SK-N-SH treated with all-trans-retinoic acid at 6 μM for 48 hours (cell line): Measurements from ENCODE around the gene ESPNL.

Experiments
- ARNTL ChIP-seq: fragments of 450-650 bp; formaldehyde crosslinking; IDR thresholded peaks from 2 replicates; pipeline ENCODE4 v1.5.0; 2020; ENCODE audit warnings: low read depth, mild to moderate bottlenecking, moderate library complexity, borderline replicate concordance
- ESRRG ChIP-seq: fragments of 250-450 bp; sonication (Bioruptor Pico); IDR thresholded peaks from 2 replicates; pipeline ENCODE4 v1.6.1; 2021; ENCODE audit warnings: mild to moderate bottlenecking
- ISL1 ChIP-seq: fragments of 250-450 bp; sonication (Bioruptor Pico); IDR thresholded peaks from 2 replicates; pipeline ENCODE4 v2.1.2; 2022; ENCODE audit warnings: mild to moderate bottlenecking, moderate library complexity
- PPARA ChIP-seq: fragments of 250-450 bp; sonication (Bioruptor Pico); IDR thresholded peaks from 2 replicates; pipeline ENCODE4 v1.5.0; 2020; ENCODE audit warnings: mild to moderate bottlenecking, borderline replicate concordance
- RARB ChIP-seq: fragments of 250-450 bp; sonication (Bioruptor Pico); IDR thresholded peaks from 2 replicates; pipeline ENCODE4 v1.8.0; 2021; ENCODE audit warnings: mild to moderate bottlenecking, moderate library complexity
- SNAI2 ChIP-seq: fragments of 250-450 bp; sonication (Bioruptor Pico); IDR thresholded peaks from 2 replicates; pipeline ENCODE4 v1.5.0; 2020; ENCODE audit warnings: mild to moderate bottlenecking, moderate library complexity
- TCF4 ChIP-seq: fragments of 250-450 bp; sonication (Bioruptor Pico); IDR thresholded peaks from 2 replicates; pipeline ENCODE4 v1.8.0; 2021; ENCODE audit warnings: mild to moderate bottlenecking, moderate library complexity, borderline replicate concordance
- ZC3H10 ChIP-seq: fragments of 250-450 bp; sonication (Bioruptor Pico); IDR thresholded peaks from 2 replicates; pipeline ENCODE4 v1.5.1; 2021; ENCODE audit warnings: mild to moderate bottlenecking, moderate library complexity
- ZNF565 ChIP-seq: fragments of 450-650 bp; formaldehyde crosslinking; conservative IDR thresholded peaks from 2 replicates; pipeline ENCODE4 v1.5.0; 2020; ENCODE audit warnings: low read depth, mild to moderate bottlenecking, moderate library complexity
- ZNF70 ChIP-seq: fragments of 450-650 bp; formaldehyde crosslinking; IDR thresholded peaks from 2 replicates; pipeline ENCODE4 v1.5.0; 2020; ENCODE audit warnings: mild to moderate bottlenecking, moderate library complexity
- ZNF8 ChIP-seq: fragments of 450-650 bp; formaldehyde crosslinking; IDR thresholded peaks from 2 replicates; pipeline ENCODE4 v1.5.0; 2020; ENCODE audit warnings: mild to moderate bottlenecking, moderate library complexity
- TF ChIP-seq, protein P1 (sequence below): fragments of 250-450 bp; sonication (Bioruptor Pico); IDR thresholded peaks from 2 replicates; pipeline ENCODE4 v1.5.1; 2021; ENCODE audit warnings: mild to moderate bottlenecking, moderate library complexity

DNA sequence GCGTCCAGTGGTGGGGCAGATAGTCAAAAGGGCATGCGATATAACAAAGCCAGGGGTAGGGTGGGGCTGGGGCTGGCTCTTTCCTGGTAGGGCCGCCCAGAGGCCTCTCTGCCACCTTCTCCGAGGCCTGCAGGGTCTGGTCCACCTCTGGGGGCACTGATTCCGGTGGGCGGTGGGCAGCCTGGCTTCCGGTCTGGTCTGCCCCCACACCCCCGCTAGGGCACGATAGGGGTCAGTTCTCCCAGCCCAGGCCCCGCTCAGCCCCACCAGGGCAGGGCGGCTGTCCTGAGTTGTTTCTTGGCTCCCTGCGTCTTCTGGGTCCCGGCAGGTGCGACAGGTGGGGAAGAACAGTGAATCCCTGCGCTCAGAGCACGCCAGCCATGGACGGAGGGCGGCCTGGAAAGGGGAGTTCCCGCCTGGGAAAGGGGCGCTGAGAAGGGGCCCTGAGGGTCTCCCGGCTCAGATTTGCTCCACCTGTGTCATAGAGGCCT, 57.9 kb downstream of the ESPNL start:
- TF ChIP-seq SNAI2 (CRISPR knock-in tag) (no peak), ISL1 (no peak), PPARA (CRISPR knock-in tag) (no peak), ZNF70 (no peak), RARB (no peak), ARNTL (CRISPR knock-in tag) (no peak), ZNF565 (CRISPR knock-in tag) (no peak), ESRRG (CRISPR knock-in tag) (no peak), ZC3H10 (no peak), ZNF8 (CRISPR knock-in tag) (no peak), TCF4 (no peak)
- TF ChIP-seq, protein P1, sequence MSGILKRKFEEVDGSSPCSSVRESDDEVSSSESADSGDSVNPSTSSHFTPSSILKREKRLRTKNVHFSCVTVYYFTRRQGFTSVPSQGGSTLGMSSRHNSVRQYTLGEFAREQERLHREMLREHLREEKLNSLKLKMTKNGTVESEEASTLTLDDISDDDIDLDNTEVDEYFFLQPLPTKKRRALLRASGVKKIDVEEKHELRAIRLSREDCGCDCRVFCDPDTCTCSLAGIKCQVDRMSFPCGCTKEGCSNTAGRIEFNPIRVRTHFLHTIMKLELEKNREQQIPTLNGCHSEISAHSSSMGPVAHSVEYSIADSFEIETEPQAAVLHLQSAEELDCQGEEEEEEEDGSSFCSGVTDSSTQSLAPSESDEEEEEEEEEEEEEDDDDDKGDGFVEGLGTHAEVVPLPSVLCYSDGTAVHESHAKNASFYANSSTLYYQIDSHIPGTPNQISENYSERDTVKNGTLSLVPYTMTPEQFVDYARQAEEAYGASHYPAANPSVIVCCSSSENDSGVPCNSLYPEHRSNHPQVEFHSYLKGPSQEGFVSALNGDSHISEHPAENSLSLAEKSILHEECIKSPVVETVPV (CRISPR knock-in tag) = no peak
